Stimulated activated CD4-positive, alpha-beta T cell treated with anti-CD3 and anti-CD28 coated beads, Interleukin-4, amount 100 ng/mL, for 1 hour (primary cell): ENCODE measurements around the gene HCRT.
"Not testable (repeated sequence)": the region's sequence is repeated elsewhere in the genome, so short reads cannot be mapped to it uniquely, and the experiment has no call there.

Experiments
- DNase-seq: peaks from one replicate; pipeline ENCODE4 v3.0.0-alpha.2; 2020

Gene HCRT

DNA sequence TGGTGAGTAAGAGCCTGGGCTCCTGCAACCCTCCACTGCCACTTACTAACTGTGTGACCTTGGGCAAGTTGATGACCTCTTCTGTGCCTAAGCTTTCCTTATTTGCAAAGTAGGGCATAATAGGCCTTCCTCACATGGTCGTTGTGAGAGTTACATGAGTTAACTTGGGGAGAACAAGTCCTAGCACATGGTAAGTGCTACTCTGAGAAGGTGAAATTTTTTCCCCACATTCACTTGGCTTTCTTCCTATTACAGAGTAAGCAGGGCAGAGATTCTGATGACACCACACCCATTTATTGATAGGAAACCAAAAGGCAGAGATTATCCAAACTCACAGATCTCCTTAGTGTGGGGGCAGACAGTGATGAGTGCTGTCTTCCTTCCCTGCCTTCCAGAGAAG is 5.9 kb downstream of the HCRT start:
- DNase-seq: no peak

DNA sequence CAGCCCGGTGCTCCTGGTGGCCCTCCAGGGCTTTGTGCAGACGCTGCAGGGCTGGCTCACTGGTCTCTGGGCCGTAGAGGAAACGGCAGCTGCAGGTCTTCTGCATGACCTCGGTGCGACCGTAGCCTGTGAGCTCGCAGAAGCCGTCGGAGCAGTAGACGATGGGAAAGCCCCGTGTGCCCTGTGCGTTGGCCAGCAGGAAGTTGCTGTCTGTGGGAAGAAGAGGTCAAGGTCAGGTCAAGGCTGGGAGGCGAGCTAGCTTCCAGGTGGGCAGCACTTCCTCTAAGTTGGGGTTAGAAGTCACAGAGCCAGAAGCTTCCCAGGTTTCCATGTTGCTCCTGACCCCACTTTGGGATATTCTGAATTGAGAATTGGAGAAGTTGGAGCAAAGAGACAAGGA is 6.4 kb downstream of the HCRT start:
- DNase-seq: no peak

DNA sequence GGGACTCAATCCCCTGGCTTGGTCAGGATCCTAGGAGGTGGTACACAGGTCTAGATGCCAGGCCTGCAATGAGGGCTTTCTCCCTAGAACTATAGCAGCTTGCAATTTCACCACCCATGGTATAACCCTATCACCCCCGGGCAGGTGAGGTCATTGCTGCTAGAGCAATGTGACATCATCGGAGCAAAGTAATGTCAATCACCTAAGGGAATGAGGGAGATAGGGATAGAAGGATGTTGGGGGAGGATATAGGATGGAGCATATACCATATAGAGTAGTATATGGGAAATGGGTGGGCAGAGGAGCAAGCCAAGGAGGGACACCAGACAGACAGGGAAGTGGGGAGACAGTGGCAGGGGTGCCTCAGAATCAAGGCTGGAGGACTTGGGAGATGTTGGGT is 7.6 kb downstream of the HCRT start:
- no peak for DNase-seq

DNA sequence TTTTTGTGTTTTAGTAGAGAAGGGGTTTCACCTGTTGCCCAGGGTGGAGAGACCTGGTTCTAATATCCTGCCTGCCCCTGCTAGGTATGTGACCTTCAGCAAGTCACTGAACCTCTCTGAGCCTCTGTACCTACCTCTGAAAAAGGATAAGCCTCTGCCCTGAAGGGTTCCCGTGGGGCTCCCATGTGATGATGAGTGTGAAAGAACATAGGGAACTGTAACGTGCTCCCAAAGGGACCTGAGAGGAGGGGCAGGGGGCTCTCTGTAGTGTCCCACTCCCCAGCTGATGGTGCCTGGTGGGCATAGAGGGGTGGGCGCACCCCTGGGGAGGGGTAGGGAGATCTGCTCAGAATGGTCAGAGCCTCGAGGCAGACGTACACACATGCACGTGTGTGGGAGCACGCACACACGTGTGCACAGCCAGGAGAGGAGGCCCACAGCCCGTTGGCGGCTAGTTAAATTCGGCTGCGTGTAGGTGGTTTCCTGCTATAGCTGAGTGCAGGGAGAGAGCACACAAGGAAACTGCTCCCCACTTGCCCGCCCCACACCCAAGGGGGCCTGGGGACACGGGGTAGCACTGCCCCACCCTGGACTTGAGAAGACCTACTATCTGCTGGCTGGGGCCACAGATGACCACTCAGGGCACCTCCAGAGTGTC is 11.0 kb downstream of the HCRT start:
- DNase-seq: no peak

DNA sequence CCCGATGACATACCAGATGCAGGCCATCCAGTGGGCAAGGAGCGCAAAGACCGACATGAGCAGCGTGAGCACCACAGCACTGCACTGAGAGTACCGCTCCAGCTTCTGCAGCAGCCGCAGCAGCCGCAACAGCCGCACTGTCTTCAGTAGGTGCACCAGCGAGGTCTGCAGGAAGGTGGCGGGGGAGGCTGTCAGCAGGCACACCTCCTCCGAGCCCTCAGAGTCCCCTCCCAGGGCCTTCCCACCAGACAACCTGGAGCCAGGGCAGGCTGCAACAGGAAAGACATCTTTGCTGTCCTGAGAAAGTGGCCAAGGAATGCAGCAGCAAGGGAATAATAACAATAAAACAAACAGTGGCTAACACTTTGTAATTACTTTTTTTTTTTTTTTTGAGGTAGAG is 13.4 kb downstream of the HCRT start:
- no peak for DNase-seq

DNA sequence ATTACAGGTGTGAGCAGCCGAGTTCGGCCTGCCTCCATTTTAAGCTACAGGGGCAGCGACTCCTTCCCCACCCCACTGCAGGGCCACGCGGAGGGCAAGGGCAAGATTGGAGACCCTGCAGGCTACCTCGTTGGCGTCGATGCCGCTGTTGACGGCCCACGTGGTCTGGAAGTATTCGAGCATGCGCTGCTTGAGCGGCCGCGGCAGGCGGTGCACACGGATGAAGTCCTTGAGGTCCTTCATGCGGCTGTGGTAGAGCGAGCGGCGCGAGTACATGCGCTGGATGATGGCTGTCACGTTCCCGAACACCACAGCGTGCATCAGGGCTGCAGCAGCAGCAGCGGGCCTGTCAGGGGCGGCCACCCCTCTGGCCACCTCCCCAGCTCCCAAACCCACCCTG is 15.9 kb downstream of the HCRT start:
- DNase-seq: no peak

DNA sequence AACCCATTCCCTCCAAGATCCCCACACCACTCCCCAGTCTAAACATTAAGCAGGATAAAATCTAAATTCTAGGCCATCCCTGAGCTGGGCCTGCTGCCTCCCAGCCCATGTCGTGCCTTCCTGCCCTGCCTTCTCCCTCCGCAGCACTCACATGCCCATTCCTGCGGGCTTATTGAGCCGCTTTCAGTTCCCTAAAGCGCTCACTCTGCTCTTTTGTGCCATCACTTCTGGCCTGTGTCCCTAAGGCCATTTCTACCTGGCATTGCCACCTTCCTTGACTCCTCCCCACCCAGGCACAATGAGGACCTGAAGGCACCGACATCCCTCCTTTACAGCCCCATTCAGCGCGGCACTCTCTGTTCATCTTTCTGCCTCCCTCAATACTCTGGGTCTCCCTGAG is 17.4 kb downstream of the HCRT start:
- DNase-seq: no peak

DNA sequence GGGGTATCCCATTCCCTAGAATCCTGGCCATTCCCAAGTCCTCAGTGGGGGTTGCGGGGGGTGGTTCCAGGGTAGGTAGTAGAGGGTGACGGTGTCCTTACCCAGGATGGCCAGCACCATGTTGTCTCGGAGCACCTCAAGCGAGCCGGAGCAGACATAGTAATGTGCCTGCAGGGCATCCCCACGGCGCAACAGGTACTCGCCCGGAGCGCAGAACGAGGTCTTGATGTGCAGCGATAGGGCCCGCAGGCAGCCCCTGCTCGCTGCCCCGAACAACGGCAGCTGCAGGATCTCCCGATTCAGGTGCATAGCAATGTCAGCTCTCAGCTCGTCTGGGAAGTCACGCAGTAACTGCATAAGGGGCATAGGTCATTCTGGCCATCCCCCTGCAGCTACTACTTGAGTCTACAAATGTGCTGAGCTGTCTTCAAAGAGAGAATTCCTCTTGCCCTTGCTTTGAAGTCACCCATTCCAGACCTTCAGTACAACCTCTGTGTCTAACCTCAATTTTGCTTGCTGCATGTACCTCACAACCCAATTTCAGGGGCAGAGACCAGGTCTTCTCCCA is 19.0 kb downstream of the HCRT start:
- DNase-seq: no peak

DNA sequence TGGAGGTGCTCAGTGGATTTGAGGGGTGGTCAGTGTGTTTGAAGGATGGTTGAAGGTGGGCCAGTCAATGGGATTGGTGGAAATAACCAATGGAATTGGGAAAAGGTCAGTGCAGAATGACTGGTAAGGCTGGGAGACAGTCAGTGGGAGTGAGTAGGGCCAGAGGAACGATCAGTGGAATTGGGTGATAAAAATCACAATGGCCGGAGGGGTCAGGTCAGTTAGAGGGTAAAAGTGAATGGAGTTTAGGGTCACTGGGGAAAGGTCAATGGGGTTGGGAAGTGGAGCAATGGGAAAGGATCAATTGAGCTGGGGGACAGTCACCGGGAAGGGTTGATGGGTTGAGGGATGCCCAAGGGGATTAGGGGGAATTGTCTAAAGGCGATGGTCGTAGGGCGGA is 19.5 kb downstream of the HCRT start:
- no peak for DNase-seq

DNA sequence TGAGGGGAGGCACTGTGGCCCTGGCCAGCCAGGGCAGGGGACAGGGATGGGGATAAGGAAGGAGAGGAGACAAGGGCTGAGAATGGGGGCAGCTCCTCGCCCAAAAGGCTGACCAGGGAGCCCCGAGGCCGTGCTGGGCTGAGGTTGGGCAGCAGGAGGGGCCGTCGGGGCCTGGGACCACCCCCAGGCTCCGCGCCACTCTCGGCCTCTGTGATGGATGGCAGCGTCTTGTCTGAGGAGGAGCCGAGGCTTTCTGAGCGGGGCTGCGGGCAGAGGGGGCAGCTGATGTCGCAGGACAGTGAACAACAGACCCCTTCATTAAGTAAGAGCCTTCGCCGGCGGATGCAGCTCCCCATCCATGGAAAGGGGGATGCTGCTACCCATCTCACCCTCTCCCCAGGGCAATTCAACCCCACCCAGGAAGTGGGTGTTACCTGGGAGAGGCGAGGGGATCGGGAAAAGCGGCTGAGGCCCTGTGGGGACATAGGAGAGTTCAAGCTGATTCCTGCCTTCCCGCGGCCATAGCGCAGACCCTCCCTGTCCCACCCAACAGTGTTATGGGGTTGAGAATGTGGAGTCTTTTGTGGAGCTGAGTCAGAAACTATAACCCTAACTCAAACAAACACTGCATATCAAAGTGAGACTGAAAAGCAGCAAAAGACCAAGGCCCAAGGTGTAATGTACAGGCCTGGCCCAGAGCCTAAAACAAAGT is 21.4 kb downstream of the HCRT start:
- no peak for DNase-seq

DNA sequence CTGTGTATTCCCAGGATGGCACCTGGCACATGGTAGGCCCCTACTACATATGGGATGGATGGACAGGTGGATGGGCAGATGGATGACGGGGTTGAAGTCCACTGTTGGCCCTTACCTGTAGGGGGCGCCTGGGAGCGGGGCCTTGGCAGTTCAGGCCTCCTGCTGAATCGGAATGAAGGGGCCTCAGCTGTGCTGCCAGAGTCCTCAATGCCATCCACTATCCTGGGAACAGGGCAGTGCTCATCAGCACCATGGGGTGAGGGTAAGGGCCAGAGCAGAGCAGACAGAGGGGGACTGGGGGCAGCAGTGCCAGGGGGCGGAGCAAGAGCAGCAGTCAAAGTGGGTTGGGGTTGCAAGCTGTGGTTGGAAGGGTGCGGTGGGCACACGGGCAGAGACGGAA is 22.1 kb downstream of the HCRT start:
- DNase-seq: peak; percentile 48

DNA sequence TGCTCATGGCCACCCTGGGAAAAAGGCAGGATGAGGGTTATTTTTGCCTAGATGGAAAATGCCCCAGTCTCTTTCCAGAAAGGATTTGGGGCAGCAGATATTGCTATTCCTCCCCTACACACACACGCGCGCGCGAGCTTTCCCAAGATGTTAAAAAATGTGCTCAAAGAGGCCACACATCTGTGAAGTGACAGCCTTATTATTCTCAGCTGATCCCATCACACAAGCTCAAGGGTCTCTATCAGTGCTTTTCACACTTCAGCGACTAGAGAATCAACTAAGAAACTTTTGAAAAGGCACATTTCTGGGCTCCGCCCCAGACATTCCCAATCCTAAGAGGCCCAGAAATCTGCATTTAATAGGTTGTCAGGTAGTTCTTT is 24.7 kb downstream of the HCRT start:
- DNase-seq: no peak

DNA sequence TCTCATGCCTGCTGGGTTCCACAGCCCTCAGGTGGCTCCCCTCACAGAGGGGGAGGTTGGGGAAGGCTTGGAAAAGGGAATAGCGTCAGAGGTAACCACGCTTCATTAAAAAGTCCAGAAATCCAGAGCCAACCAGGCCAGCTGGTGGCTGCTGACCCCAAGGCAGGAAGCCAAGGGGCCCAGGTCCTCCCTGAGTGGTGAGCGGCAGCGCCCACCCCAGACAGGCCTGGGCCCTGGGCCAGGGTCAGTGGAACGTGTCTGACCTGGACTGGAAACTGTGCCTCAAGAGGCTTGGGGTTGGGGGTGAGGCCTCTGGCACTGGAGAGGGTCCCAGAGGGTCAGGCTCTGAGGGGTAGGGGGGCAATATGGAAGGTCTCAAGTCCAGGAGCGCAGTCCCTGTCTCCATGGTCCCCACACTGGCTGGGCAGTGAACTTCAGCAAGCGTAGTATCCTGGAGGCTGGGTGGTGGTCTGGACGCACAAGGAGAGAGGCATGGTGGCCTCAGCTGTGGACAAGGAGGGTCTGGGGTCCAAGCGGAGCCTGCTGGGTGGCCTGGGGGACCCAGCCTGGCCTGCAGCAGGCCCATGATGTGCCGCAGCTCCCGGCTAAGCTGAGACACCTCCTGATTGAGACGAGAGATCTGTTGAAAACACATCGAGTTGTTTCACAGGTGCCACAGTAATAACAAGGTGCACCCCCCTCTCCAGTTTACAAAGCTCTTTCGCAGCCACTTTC is 25.3 kb downstream of the HCRT start:
- DNase-seq: no peak

DNA sequence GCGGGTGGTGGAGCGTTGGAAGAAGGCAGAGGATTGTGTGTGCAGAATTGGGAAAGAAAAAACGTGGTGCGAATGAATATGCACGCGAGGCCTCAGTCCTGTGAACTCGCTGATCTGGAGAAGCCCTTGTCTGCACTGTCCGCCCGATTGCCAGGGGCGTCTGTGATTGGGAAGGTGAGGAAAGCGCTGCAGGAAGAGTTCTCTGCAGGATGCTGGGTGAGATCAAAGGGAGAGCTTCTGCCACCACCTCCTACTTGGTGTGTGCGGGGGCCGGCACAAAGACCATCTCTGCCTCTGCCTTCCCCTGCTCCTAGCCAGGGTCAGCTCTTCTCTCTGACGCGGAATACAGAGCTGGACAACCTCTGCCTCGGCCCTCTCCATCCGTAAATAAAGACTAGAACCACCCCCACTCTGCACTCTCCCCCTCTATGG is 29.6 kb downstream of the HCRT start:
- no peak for DNase-seq

DNA sequence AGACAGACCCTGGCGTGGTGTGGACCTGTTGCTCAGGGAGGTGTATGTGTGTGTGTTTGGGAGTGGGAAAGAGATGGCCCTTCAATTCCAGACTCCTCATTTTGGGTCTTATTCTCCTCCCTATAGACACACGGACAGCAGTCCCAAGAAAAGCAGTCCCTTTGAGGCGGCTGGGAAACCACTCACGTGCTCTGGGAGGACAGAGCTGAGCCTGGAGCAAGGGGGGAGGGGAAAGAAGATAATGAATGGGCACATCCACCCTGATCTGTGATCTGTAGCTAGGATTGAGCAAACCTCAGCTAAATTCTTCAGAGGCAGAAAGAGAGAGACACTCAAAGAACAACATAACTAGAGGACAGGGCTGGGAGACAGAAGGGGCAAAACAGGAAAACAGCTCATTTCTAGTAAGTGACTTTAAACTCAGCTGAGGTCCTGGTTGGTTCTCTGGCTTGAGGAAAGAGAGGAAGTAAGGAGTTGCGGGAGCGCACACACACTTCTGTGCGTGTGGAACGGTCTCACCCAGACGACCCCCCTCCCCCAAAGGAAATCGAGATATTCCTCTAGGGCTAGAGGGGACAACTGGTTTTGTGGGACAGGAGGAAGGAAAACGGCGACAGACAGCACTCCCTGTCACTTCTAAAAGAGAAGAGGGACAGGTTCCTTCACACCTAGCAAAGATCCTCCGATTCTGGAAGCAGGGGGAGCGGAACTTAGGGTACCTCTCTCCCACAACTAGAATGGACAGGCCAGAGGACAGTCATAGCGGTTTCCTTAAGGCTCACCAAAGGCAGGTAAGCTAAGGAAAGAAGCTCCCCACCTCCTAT is 31.1 kb downstream of the HCRT start:
- DNase-seq: no peak

DNA sequence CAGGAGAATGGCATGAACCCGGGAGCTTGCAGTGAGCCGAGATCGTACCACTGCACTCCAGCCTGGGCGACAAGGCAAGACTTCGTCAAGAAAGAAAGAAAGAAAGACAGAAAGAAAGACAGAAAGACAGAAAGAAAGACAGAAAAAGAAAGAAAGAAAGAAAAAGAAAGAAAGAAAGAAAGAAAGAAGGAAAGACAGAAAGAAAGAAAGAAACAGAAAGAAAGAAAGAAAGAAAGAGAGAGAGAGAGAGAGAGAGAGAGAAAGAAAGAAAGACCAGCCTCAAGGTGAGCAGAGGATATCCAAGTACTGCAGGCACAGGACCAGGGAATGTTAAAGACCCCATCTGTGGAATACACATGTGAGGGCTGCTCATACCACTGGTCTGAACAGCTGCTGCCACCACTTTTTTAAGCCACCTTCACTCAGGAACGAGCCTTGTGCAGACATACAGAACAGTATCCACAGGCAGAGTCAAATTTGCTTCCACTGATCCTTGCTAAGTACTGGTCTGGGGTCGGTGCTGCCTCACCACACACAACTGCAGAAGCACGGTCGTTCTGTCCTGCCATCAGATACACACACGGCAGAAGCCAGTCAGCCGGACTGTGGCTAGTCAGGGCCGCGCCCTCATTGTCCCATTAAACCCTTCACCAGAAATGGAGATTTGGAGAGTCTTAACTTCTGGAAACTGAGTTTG is 38.2 kb downstream of the HCRT start:
- no peak for DNase-seq

DNA sequence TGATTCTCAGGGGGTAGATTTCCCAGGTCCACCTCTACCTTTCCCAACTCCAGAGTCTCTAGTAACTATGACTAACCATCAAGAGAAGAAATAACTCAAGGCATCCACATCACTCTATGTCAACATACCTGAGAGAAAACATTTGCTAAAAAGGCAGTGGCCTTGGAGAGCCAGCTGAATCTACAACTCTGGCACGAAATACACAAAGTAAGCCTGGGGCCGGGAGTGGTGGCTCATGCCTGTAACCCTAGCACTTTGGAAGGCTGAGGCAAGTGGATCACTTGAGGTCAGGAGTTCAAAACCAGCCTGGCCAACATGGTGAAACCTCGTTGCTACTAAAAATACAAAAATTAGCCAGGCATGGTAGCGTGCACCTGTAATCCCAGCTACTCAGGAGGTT is 42.1 kb downstream of the HCRT start:
- not testable (repeated sequence) for DNase-seq

DNA sequence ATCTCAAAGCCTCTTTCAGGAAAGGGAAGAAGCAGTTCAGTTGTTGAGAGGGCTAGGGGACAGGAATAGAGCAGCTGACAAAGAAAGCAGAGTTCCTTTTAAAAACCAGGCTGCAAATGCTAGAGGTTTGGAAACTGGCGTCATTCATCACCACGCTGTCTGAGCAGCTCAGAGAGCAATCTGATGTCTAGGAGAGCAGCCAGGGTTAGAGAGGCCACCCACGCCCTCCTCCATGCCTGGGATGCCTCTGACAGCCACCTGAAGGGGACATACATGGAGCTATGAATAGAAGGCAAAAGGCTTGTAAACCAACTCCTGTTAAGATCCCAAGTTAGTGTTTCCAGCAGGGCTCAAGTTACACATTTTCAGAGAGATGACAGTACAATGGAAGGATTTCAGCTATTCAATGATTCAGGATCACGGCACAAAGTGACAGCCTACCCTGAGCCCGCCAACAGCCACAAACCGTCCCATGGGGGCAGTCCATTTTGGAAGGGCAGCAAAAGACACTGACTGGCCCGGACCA is 42.8 kb downstream of the HCRT start:
- no peak for DNase-seq

DNA sequence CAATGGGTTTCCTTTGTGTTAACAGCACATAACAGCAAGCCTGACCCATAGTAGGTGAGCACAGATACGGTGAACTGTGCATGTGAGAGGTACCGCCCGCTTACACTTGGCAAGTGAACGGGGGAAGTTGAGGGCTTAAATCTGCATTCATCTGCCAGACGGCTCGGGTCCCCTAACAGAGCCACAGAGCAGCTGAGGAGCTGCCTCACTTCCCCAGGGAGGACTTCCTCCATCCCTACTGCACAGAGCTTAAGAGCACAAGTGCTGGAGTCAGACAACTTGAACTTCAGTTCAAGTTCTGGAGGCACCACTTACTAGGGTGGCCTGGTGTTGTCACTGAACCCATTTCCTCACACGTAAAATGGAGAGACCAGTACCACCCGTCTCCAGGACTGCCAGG is 43.9 kb downstream of the HCRT start:
- DNase-seq: no peak

DNA sequence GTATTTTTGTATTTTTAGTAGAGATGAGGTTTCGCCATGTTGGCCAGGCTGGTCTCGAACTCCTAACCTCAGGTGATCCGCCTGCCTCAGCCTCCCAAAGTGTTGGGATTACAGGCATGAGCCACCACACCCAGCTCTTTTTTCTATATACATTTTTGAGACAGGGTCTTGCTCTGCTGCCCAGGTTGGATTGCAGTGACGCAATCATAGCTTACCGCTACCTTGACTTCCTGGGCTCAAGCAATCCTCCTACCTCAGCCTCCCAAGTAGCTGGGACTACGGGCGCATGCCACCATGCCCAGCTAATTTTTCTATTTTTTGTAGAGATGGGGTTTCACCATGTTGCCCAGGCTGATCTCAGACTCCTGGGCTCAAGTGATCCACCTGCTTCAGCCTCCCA is 44.6 kb downstream of the HCRT start:
- DNase-seq: not testable (repeated sequence)

DNA sequence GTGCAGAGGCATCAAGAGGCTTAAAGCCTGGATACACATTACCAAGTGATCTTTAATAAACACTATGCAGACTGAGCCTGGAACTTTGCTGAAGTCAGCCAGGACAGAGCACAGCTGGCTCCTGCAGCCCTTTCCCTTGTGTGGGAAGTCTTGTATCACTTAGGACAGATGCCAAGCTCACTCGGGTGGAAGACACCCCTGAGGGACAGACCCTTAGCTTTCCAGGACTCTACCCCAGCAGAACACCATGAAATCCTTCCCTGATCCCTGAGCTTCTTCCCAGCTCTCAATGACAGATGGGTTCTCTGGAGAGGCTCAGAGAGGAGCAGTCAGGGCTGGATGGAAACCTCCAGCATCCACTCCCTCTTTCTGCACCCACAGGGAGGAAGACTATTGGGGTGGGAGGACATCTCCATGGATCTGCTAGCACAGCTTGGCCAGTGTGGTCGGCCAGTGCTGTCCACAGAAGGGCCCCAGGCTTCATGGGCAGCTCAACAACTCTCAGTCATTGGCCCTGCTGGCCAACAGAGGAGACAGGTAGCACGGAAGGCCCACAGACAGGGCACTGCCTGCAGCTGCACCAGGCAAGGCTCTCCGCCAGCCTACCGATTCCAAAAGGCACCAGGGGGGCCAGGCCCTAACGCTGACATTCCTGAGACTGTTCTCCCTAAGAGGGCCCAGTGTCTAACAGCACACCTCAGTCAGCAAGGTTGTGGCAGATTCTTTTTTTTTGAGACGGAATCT is 46.3 kb downstream of the HCRT start:
- DNase-seq: no peak
